Stimulated activated CD8-positive, alpha-beta memory T cell treated with anti-CD3 and anti-CD28 coated beads, Interleukin-15, amount 100 ng/mL, for 48 hours (primary cell): ENCODE measurements around the gene RESP18.

Experiments
- DNase-seq, 2 donors: peaks; one replicate each; pipeline ENCODE4 v3.0.0-alpha.2; 2020; ENCODE audit warnings: low read depth in 2 of 2

Gene RESP18

DNA sequence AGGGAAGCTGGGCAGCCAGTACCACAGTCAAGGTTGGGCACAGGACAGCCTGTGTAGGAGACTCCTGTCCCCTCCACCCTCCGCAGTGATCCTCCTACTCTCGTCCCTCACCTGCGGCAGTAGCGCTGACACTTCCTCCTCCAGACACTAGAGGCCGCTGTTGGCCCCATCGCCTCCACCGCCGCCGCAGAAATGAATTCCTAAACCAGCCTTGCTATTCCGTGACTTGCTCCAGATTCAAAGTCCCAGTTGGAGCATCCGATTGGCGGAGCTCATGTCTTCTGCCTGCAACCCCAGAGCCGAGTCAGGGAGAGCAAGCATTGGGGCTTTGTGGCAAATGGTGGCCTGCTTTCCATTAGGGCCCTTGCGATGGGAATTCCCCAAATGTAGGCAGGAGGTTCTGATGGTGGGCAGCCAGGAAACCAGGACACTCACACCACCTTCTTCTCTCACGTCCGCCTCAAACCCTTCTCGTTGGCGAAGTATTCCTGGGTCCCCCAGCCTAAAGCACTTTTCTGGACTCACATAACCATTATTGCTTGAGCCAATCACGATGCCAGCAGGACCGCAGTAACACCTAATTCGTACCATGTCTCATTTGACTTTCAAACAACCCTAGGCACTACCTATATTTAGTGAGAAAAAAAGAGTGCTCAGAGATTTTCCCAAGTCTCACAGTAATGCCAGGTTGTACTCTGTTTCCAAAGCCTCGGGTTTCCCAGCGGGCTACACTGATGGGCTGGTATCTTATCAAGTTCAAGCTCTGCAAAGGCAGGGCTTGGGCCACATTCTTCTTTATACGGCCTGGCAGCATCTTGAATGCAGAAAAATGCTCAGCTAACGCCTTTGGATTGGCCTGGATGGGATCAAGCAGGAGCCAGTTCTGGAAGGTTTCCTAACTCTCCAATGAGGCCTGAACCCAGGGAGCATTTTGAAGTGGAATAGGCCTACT is 54.6 kb downstream of the RESP18 start:
- DNase-seq: peak; percentile 45 to 65
